CD14-positive monocyte (primary cell): ENCODE results near the gene CTPS1. TPM values are rescaled to one million over a fixed set of nuclear protein-coding genes. Genes with fewer than 3 reads are reported as not detected.

ENCODE experiments used
- DNase-seq, 3 donors: peaks; one replicate each; pipeline ENCODE4 v3.0.0-alpha.2; 2011 to 2022
- H2AFZ ChIP-seq: 2 replicates; pipeline ENCODE4 v1.6.0; 2012; ENCODE audit warnings: mild to moderate bottlenecking, low read depth, low read length, inconsistent platforms; ENCODE audit not compliant: insufficient read depth, poor library complexity, severe bottlenecking
- H3K27ac ChIP-seq, 2 donors: 1 replicate in 1 of 2; 2 replicates in 1 of 2; pipeline ENCODE4 v1.5.1; 2012 to 2013; ENCODE audit warnings: low read length in 2 of 2, control low read depth in 1 of 2, inconsistent platforms in 1 of 2, low read depth in 1 of 2, mild to moderate bottlenecking in 1 of 2
- H3K27me3 ChIP-seq, 2 donors: one replicate each; pipeline versions ENCODE4 v1.6.0 to v1.6.1; 2011 to 2013; ENCODE audit warnings: low read length in 2 of 2; ENCODE audit not compliant: control insufficient read depth in 2 of 2, insufficient read depth in 2 of 2
- H3K36me3 ChIP-seq, 2 donors: replicated peaks in 1 of 2; 1 replicate in 1 of 2; 2 replicates in 1 of 2; pipeline versions ENCODE4 v1.5.1 to v1.6.1; 2012 to 2013; ENCODE audit warnings: low read length in 2 of 2, control low read depth in 1 of 2, inconsistent platforms in 1 of 2, mild to moderate bottlenecking in 1 of 2; ENCODE audit not compliant: insufficient read depth in 2 of 2, control insufficient read depth in 1 of 2
- H3K4me1 ChIP-seq, 2 donors: 1 replicate in 1 of 2; 2 replicates in 1 of 2; pipeline versions ENCODE4 v1.5.1 to v1.6.1; 2012 to 2013; ENCODE audit warnings: low read length in 2 of 2, control low read depth in 1 of 2, inconsistent platforms in 1 of 2, mild to moderate bottlenecking in 1 of 2, moderate library complexity in 1 of 2; ENCODE audit not compliant: insufficient read depth in 2 of 2, control insufficient read depth in 1 of 2
- H3K4me2 ChIP-seq: replicated peaks from 2 replicates; pipeline ENCODE3; 2012; ENCODE audit warnings: low read length, moderate library complexity, mild to moderate bottlenecking; ENCODE audit not compliant: poor library complexity, severe bottlenecking; ENCODE audit errors: extremely low read depth
- H3K4me3 ChIP-seq, 3 experiments: fragments of 200-600 bp in 1 of 3; sonication (generic) in 1 of 3; replicated peaks in 1 of 3; 1 replicate in 2 of 3; 2 replicates in 1 of 3; pipeline ENCODE4 v1.5.1; 2011 to 2013; ENCODE audit warnings: low read length in 3 of 3, mild to moderate bottlenecking in 3 of 3, control low read depth in 2 of 3, low read depth in 2 of 3, inconsistent platforms in 1 of 3, moderate library complexity in 1 of 3
- H3K79me2 ChIP-seq: 2 replicates; pipeline ENCODE4 v1.6.0; 2012; ENCODE audit warnings: mild to moderate bottlenecking, control low read depth, inconsistent platforms, low read length, moderate library complexity; ENCODE audit not compliant: insufficient read depth
- H3K9ac ChIP-seq: 2 replicates; pipeline ENCODE4 v1.6.0; 2017; ENCODE audit warnings: low read length, mild to moderate bottlenecking; ENCODE audit not compliant: insufficient read depth, poor library complexity, severe bottlenecking
- H3K9me3 ChIP-seq, 2 donors: replicated peaks in 1 of 2; 1 replicate in 1 of 2; 2 replicates in 1 of 2; pipeline versions ENCODE4 v1.5.1 to v1.6.1; 2012 to 2013; ENCODE audit warnings: low read length in 2 of 2, control low read depth in 1 of 2; ENCODE audit not compliant: control insufficient read depth in 1 of 2, insufficient read depth in 1 of 2
- H4K20me1 ChIP-seq: 2 replicates; pipeline ENCODE4 v1.6.0; 2012; ENCODE audit warnings: mild to moderate bottlenecking, low read length, control low read depth, moderate library complexity; ENCODE audit not compliant: insufficient read depth
- H3K27ac Mint-ChIP-seq, 7 donors: one replicate each; pipeline ENCODE4 v1.8.0; 2020; ENCODE audit warnings: mild to moderate bottlenecking in 7 of 7, mixed read lengths in 7 of 7, moderate library complexity in 6 of 7, inconsistent platforms in 2 of 7
- H3K27me3 Mint-ChIP-seq, 3 donors: one replicate each; pipeline ENCODE4 v1.8.0; 2021 to 2022; ENCODE audit warnings: low read depth in 3 of 3, mild to moderate bottlenecking in 3 of 3, mixed read lengths in 3 of 3, moderate library complexity in 3 of 3, inconsistent platforms in 1 of 3
- H3K36me3 Mint-ChIP-seq, 2 donors: one replicate each; pipeline ENCODE4 v1.8.0; 2020; ENCODE audit warnings: mixed read lengths in 2 of 2, inconsistent platforms in 1 of 2, mild to moderate bottlenecking in 1 of 2
- H3K4me1 Mint-ChIP-seq: one replicate; pipeline ENCODE4 v1.8.0; 2020; ENCODE audit warnings: mild to moderate bottlenecking, mixed read lengths
- H3K4me3 Mint-ChIP-seq, 2 donors: one replicate each; pipeline ENCODE4 v1.8.0; 2020; ENCODE audit warnings: mild to moderate bottlenecking in 2 of 2, mixed read lengths in 2 of 2, moderate library complexity in 1 of 2
- H3K9me3 Mint-ChIP-seq, 7 donors: one replicate each; pipeline ENCODE4 v1.8.0; 2020 to 2022; ENCODE audit warnings: mixed read lengths in 7 of 7, mild to moderate bottlenecking in 6 of 7, moderate library complexity in 6 of 7, inconsistent platforms in 2 of 7
- WGBS: methylation state at CpG from one replicate; pipeline ENCODE4 v1.1.5; 2013; ENCODE audit warnings: missing lambda C conversion rate; ENCODE audit not compliant: insufficient coverage; 5-methylcytosine and 5-hydroxymethylcytosine counted together
- intact Hi-C, 2 donors: fragments of 100-400 bp; cut with micrococcal nuclease; formaldehyde crosslinking; loops; one replicate each; pipeline versions ENCODE4 v1.15.0 to v1.15.1; 2023
- polyA plus RNA-seq, 3 donors: library from polyadenylated mRNA; depleted of rRNA in 1 of 3; unstranded in 2 of 3; stranded (reverse) in 1 of 3; fragments of 300-500 nt in 2 of 3; fragments of >200 nt in 1 of 3; fragmentation: Illumina TruSeq in 2 of 3; gene quantifications; 1 replicate in 2 of 3; 2 replicates in 1 of 3; pipeline ENCODE4 v1.2.3, GENCODE V29; 2012 to 2021
- TF ChIP-seq, protein P1 (sequence below): fragments of 200-600 bp; IDR thresholded peaks from one replicate; pipeline ENCODE4 v1.8.0; 2022; ENCODE audit warnings: antibody characterized with exemption, mild to moderate bottlenecking

The CTPS1 gene
- polyA plus RNA-seq, 3 donors, result 5.3 to 8.6 (median 6.0) TPM

GRCh38 chr1:40980068-40980452 lies 564 bp downstream of the CTPS1 start:
- Mint-ChIP-seq H3K4me1 (peaks cover 17% of the 10 kb centered on the region), H3K9me3 (peaks cover 0 to 2% (median 0%) of the 10 kb centered on the region in 7 donors), H3K27me3 (peaks cover 0 to 6% (median 5%) of the 10 kb centered on the region in 3 donors), H3K4me3 (peak overlapping the region; percentile 86 to 92), H3K36me3 (peaks cover 20 to 21% of the 10 kb centered on the region in 2 donors), H3K27ac (peak overlapping the region in 6 of 7 donors; percentile 46 to 79 (median 65))
- peak overlapping the region; percentile 39 to 79 (median 60) for H3K4me3 ChIP-seq
- no peak for DNase-seq
- 0% methylated on average over 50 of the region's 50 CpGs for WGBS
- H3K9ac ChIP-seq, result peak overlapping the region; percentile 74
- peaks cover 13 to 21% of the 10 kb centered on the region in 2 donors for H3K4me1 ChIP-seq
- no peaks in the 10 kb centered on the region for H3K27me3 ChIP-seq
- H2AFZ ChIP-seq, result peak overlapping the region; percentile 87
- peak overlapping the region; percentile 75 for H3K4me2 ChIP-seq
- H3K27ac ChIP-seq, result peak overlapping the region in 1 of 2 donors; percentile 81
- intact Hi-C loops, result no loop called here
- H3K9me3 ChIP-seq, result no peaks in the 10 kb centered on the region
- H3K79me2 ChIP-seq, result peaks cover 38% of the 10 kb centered on the region
- no peaks in the 10 kb centered on the region for H4K20me1 ChIP-seq
- TF ChIP-seq, protein P1, sequence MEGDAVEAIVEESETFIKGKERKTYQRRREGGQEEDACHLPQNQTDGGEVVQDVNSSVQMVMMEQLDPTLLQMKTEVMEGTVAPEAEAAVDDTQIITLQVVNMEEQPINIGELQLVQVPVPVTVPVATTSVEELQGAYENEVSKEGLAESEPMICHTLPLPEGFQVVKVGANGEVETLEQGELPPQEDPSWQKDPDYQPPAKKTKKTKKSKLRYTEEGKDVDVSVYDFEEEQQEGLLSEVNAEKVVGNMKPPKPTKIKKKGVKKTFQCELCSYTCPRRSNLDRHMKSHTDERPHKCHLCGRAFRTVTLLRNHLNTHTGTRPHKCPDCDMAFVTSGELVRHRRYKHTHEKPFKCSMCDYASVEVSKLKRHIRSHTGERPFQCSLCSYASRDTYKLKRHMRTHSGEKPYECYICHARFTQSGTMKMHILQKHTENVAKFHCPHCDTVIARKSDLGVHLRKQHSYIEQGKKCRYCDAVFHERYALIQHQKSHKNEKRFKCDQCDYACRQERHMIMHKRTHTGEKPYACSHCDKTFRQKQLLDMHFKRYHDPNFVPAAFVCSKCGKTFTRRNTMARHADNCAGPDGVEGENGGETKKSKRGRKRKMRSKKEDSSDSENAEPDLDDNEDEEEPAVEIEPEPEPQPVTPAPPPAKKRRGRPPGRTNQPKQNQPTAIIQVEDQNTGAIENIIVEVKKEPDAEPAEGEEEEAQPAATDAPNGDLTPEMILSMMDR, result no peak
- peaks cover 17 to 20% of the 10 kb centered on the region in 2 donors for H3K36me3 ChIP-seq

DNA sequence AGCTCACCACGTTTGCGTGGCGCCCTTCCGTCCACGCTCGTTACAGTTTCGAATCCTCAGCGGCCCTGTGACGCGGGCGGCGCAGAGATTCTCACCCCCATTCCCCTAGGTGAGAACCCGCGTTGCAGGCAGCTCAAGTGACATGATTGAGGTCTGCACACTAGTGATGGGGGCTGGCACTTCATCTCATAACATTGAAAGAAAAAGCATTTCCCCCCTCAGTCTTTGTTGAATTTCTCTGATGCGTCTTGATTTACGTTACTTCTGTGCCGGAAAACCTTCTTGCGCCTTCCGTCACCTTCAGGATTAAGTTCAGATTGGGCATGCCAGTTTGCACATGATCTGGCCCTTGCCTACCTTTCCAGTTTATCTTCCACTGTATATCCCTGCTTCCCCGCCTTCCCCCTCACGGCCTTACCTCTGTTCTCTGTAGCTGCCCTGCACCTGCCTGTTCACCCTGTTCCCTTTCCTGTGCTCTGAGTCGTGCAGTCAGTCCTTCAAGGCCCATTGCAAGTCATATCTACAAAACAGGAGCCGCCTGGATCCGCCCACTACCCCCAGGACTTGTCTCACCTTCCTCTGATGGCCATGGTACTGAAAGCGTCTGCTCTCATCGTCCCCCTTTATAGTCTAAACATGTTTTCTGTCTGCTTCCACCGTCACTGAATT lies 1.1 kb downstream of the CTPS1 start:
- no peaks in the 10 kb centered on the region for H4K20me1 ChIP-seq
- Mint-ChIP-seq H3K9me3 (peaks cover 0 to 2% (median 0%) of the 10 kb centered on the region in 7 donors), H3K4me1 (peaks cover 17% of the 10 kb centered on the region), H3K27ac (peak overlapping the region in 6 of 7 donors; percentile 46 to 79 (median 65)), H3K36me3 (peaks cover 25 to 26% of the 10 kb centered on the region in 2 donors), H3K4me3 (peak overlapping the region; percentile 86 to 92), H3K27me3 (peaks cover 0 to 6% (median 4%) of the 10 kb centered on the region in 3 donors)
- no peaks in the 10 kb centered on the region for H3K27me3 ChIP-seq
- H3K4me3 ChIP-seq, result peak overlapping the region; percentile 39 to 79 (median 60)
- H3K4me2 ChIP-seq, result peak overlapping the region; percentile 75
- peak overlapping the region; percentile 87 for H2AFZ ChIP-seq
- peak overlapping the region; percentile 74 for H3K9ac ChIP-seq
- peaks cover 13 to 21% of the 10 kb centered on the region in 2 donors for H3K4me1 ChIP-seq
- 37% methylated on average over 26 of the region's 27 CpGs for WGBS
- H3K36me3 ChIP-seq, result peaks cover 22 to 25% of the 10 kb centered on the region in 2 donors
- TF ChIP-seq, protein P1, result no peak
- H3K79me2 ChIP-seq, result peaks cover 38% of the 10 kb centered on the region
- no peak for DNase-seq
- H3K9me3 ChIP-seq, result no peaks in the 10 kb centered on the region
- intact Hi-C loops, result no loop called here
- H3K27ac ChIP-seq, result peak overlapping the region in 1 of 2 donors; percentile 51
